Suprapubic skin (tissue), 4 donors: ENCODE data around the gene RAB40C. TPM values are rescaled to one million over a fixed set of nuclear protein-coding genes. Genes with fewer than 3 reads are reported as not detected.

Source experiments
- DNase-seq, 2 donors: peaks; one replicate each; pipeline ENCODE4 v3.0.0-alpha.2; 2019; ENCODE audit warnings: low spot score in 2 of 2
- H3K27ac ChIP-seq: fragments of 200-600 bp; sonication (generic); one replicate; pipeline ENCODE4 v1.5.1; 2019
- H3K27me3 ChIP-seq: fragments of 200-600 bp; sonication (generic); one replicate; pipeline ENCODE4 v1.5.1; 2019
- H3K36me3 ChIP-seq: fragments of 200-600 bp; sonication (generic); one replicate; pipeline ENCODE4 v1.5.1; 2019
- H3K4me1 ChIP-seq: fragments of 200-600 bp; sonication (generic); one replicate; pipeline ENCODE4 v1.5.1; 2019
- H3K4me3 ChIP-seq: fragments of 200-600 bp; sonication (generic); one replicate; pipeline ENCODE4 v1.5.1; 2019; ENCODE audit warnings: mild to moderate bottlenecking
- H3K9me3 ChIP-seq: fragments of 200-600 bp; sonication (generic); one replicate; pipeline ENCODE4 v1.5.1; 2019
- CTCF ChIP-seq, 2 donors: fragments of 200-600 bp in 1 of 2; fragments of 450-650 bp in 1 of 2; sonication (generic) in 1 of 2; IDR thresholded peaks; one replicate each; pipeline ENCODE4 v1.5.1; 2016 to 2019; ENCODE audit warnings: antibody characterized with exemption in 2 of 2, mild to moderate bottlenecking in 1 of 2, moderate library complexity in 1 of 2
- EP300 ChIP-seq: sonication (generic); formaldehyde crosslinking; IDR thresholded peaks from one replicate; pipeline ENCODE4 v1.6.1; 2017; ENCODE audit warnings: antibody characterized with exemption
- POLR2A ChIP-seq, 2 donors: fragments of 450-650 bp; IDR thresholded peaks; one replicate each; pipeline ENCODE4 v1.6.1; 2017; ENCODE audit warnings: antibody characterized with exemption in 2 of 2, mild to moderate bottlenecking in 2 of 2, moderate library complexity in 2 of 2
- POLR2AphosphoS5 ChIP-seq, 3 donors: sonication (generic); formaldehyde crosslinking; IDR thresholded peaks; one replicate each; pipeline ENCODE4 v1.6.1; 2017; ENCODE audit warnings: antibody characterized with exemption in 3 of 3
- WGBS: methylation state at CpG from one replicate; pipeline ENCODE4 v1.1.5; 2018; 5-methylcytosine and 5-hydroxymethylcytosine counted together
- total RNA-seq, 4 donors: library from RNA; depleted of rRNA; stranded (reverse); fragments of >200 nt; gene quantifications; one replicate each; pipeline ENCODE4 v1.1.0, GENCODE V29; 2016

Gene RAB40C
- total RNA-seq, 4 donors from 2014 or later, result 77.8 to 116 (median 110) TPM

DNA sequence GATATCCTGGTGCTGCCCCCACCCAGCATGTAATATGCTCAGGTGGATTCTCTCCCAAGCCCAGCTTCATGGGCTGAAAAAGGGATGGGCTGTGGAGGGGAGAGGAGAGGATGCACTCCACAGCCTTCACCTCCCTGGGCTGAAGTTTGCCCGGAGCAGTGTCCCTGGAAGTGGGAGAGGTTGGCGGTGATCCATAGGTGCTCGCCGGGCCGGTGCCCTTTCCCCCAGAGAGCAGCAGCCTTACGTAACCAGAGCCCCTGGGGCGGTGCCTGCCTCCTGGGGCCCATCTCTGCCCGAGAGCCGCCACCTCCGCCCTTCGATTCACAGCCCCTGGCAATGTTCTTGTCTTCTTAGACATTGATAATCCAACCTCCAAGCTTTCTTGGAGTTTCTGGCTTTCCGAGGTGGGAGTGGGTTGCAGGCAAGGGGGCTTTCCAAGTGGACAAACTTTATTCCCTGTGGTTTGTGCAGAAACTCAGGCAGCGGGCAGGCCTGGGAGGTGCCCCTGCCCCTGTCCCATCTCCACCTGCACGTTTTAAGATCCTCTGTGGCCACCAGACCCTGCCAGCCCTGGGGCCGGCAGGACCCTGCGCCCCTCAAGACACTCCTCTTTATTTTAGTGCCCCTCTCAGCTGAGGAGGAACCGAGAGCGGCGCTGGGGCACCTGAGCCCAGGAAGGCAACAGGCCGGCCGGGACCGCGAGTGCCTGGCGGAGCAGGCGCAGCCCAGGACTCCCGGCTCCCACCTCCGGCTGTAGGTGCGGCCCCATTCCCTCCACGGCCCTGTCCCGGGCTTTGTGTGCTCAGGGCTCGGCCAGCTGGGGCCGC is 56.2 kb downstream of the RAB40C start:
- Histone ChIP-seq H3K4me1 (peaks cover 72% of the 10 kb centered on the region), H3K27me3 (no peaks in the 10 kb centered on the region), H3K4me3 (no peak overlapping the region), H3K36me3 (no peaks in the 10 kb centered on the region), H3K27ac (no peak overlapping the region), H3K9me3 (no peaks in the 10 kb centered on the region)
- no peak for DNase-seq
- TF ChIP-seq POLR2AphosphoS5 (IDR thresholded peaks at IDR 0.05) (no peak), POLR2A (IDR thresholded peaks at IDR 0.05) (no peak), CTCF (IDR thresholded peaks at IDR 0.05) (no peak), EP300 (no peak)
- 53% methylated on average over 21 of the region's 32 CpGs for WGBS

DNA sequence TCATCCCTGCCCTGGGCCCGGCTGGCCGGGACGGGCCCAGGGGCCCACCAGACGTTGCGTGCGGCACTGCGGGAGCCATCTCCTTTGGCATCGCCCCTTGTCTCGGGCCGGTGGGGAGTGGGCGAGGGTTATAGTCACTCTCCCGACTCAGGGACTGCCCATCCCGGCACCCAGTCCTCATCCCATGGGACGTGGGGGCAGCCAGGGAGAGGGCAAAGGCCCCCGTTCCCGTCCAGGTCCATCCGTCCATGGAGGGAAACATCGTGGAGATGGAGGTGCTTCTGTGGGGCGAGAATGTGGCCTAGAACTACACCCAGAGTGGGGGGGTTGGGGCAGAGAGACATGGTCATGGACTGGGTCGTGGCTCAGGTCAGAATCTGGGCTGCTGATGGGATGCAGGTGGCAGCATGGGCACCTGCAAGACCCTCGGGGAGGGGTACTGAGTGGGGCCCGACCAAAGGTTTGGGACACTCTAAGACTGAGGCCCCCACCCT is 56.9 kb downstream of the RAB40C start:
- peaks cover 65% of the 10 kb centered on the region for H3K4me1 ChIP-seq
- no peak for DNase-seq
- H3K4me3 ChIP-seq, result no peak overlapping the region
- 75% methylated on average over 9 of the region's 22 CpGs for WGBS
- no peaks in the 10 kb centered on the region for H3K36me3 ChIP-seq
- H3K27ac ChIP-seq, result no peak overlapping the region
- TF ChIP-seq POLR2AphosphoS5 (IDR thresholded peaks at IDR 0.05), result no peak
- no peak for TF ChIP-seq EP300
- TF ChIP-seq CTCF (IDR thresholded peaks at IDR 0.05), result no peak
- no peak for TF ChIP-seq POLR2A (IDR thresholded peaks at IDR 0.05)
- H3K9me3 ChIP-seq, result no peaks in the 10 kb centered on the region
- no peaks in the 10 kb centered on the region for H3K27me3 ChIP-seq

DNA sequence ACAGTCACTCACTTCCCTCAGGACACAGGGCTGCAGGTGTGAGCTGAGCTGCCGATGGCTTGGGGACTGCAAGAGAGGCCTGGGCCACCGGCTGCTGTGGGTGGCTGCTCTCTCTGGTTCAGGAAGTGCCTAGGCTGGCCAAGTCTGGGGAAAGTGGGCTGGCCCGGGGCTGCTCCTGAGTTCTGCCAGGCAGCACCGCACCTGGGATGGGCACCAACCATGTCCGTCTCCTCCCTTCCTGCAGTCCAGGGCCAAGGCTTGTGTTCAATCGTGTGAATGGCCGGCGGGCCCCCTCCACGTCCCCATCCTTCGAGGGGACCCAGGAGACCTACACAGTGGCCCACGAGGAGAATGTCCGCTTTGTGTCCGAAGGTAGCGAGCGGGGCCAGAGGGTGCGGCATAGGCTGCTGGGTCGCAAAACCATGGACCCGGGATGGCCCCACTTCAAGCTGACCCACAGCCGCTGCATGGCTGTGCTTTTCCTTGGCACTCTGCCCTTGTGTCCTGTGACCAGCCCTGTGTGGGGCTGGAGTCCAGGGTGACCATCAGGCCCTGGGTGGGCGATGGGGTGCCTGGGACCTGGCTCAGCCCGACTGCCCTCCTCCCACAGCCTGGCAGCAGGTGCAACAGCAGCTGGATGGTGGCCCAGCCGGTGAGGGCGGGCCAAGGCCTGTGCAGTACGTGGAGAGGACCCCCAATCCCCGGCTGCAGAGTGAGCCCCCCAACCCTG is 57.5 kb downstream of the RAB40C start:
- TF ChIP-seq POLR2A (IDR thresholded peaks at IDR 0.05) (no peak), EP300 (no peak), POLR2AphosphoS5 (IDR thresholded peaks at IDR 0.05) (no peak), CTCF (IDR thresholded peaks at IDR 0.05) (no peak)
- H3K4me3 ChIP-seq, result no peak overlapping the region
- WGBS, result 81% methylated on average over 10 of the region's 25 CpGs

DNA sequence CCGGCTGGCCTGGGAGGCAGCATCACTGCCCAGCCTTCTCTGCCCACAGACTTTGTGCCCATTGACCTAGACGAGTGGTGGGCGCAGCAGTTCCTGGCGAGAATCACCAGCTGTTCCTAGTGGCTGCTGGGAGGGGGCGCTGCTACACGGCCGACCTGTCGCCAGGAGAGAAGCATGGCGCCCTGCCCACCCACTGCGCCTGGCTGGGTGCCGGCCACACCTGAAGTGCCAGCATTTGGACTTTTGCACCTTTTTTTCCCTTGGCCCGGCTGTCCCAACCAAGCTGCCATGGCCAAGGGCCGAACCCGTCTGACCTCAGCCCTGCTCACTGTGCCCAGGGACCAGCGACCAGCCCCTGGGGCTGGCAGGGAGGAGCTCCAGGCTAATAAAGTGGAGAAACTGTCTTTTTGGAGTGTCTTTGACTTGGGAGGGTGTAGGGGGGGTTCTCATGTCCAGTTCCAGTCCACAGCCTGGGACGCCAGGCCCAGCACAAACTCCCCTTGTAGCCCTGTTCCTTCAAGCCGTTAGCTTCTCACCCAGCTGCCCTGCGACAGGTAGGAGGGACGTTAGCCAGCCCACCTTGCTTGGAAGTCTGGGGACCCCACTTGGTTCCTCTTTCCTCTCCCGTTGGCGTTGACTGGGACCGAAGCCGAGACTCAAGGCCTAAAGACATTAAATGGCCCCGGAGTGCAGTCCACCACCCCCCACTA is 58.4 kb downstream of the RAB40C start:
- no peaks in the 10 kb centered on the region for H3K27me3 ChIP-seq
- H3K27ac ChIP-seq, result peak overlapping the region; percentile 64
- TF ChIP-seq CTCF (IDR thresholded peaks at IDR 0.05) (peak; percentile 21 to 40), EP300 (no peak)
- no peaks in the 10 kb centered on the region for H3K9me3 ChIP-seq
- H3K36me3 ChIP-seq, result peaks cover 6% of the 10 kb centered on the region
- no peak for DNase-seq
- WGBS, result 12% methylated on average over 7 of the region's 24 CpGs
- peak overlapping the region; percentile 73 for H3K4me3 ChIP-seq
- H3K4me1 ChIP-seq, result peaks cover 51% of the 10 kb centered on the region

More for the DNA sequence above, 57.5 kb downstream of the RAB40C start:
- Histone ChIP-seq H3K36me3 (peaks cover 2% of the 10 kb centered on the region), H3K9me3 (no peaks in the 10 kb centered on the region), H3K27ac (no peak overlapping the region), H3K27me3 (no peaks in the 10 kb centered on the region), H3K4me1 (peaks cover 60% of the 10 kb centered on the region)
- DNase-seq, result no peak
